Measurements from ENCODE around the gene SORCS3. TPM values are rescaled to one million over a fixed set of nuclear protein-coding genes. Genes with fewer than 3 reads are reported as not detected.

Gene SORCS3
- total RNA-seq, 2 experiments from 2014 or later: 1.7 to 2.1 TPM

GRCh38 chr10:104893701-104894100, 252.6 kb downstream of the SORCS3 start:
- H3K4me3 Mint-ChIP-seq: no peak overlapping the region
- H3K27ac Mint-ChIP-seq: no peak overlapping the region
- Histone ChIP-seq H3K4me3 (ENCODE audit: low read length) (no peak overlapping the region), H3K9me3 (ENCODE audit: control insufficient read depth in 1 of 2, insufficient read depth in 1 of 2, low read length in 2 of 2) (peaks cover 3 to 19% of the 10 kb centered on the region in 2 experiments), H3K27me3 (ENCODE audit: control insufficient read depth in 1 of 2, insufficient read depth in 2 of 2, low read length in 2 of 2) (peaks cover 0 to 6% of the 10 kb centered on the region in 2 experiments), H3K27ac (ENCODE audit: low read depth in 1 of 2, low read length in 2 of 2) (no peak overlapping the region), H3K36me3 (ENCODE audit: insufficient read depth, low read length) (no peaks in the 10 kb centered on the region), H3K4me1 (ENCODE audit: insufficient read depth, low read length) (no peaks in the 10 kb centered on the region)
- DNase-seq: no peak
- intact Hi-C loops (cut with DNase I, micrococcal nuclease): no loop called here
- peaks cover 5% of the 10 kb centered on the region for H3K9me3 Mint-ChIP-seq
- peaks cover 1% of the 10 kb centered on the region for H3K36me3 Mint-ChIP-seq (ENCODE audit: low read depth)
- ChIA-PET POLR2A (no interaction called here), CTCF (no interaction called here)
- TF ChIP-seq CTCF (IDR thresholded peaks at IDR 0.05): no peak
- no peak for ATAC-seq (ENCODE audit: poor library complexity)
- H3K27me3 Mint-ChIP-seq: peaks cover 18% of the 10 kb centered on the region
- H3K4me1 Mint-ChIP-seq (ENCODE audit: low read depth): no peaks in the 10 kb centered on the region

GRCh38 chr10:104894681-104895080, 253.6 kb downstream of the SORCS3 start:
- no peak for TF ChIP-seq CTCF (IDR thresholded peaks at IDR 0.05)
- intact Hi-C loops (cut with DNase I, micrococcal nuclease): no loop called here
- Histone ChIP-seq H3K4me3 (ENCODE audit: low read length) (no peak overlapping the region), H3K36me3 (ENCODE audit: insufficient read depth, low read length) (no peaks in the 10 kb centered on the region), H3K4me1 (ENCODE audit: insufficient read depth, low read length) (no peaks in the 10 kb centered on the region), H3K9me3 (ENCODE audit: control insufficient read depth in 1 of 2, insufficient read depth in 1 of 2, low read length in 2 of 2) (peaks cover 3 to 14% of the 10 kb centered on the region in 2 experiments), H3K27me3 (ENCODE audit: control insufficient read depth in 1 of 2, insufficient read depth in 2 of 2, low read length in 2 of 2) (peaks cover 0 to 6% of the 10 kb centered on the region in 2 experiments), H3K27ac (ENCODE audit: low read depth in 1 of 2, low read length in 2 of 2) (no peak overlapping the region)
- no peak for ATAC-seq (ENCODE audit: poor library complexity)
- ChIA-PET POLR2A (no interaction called here), CTCF (no interaction called here)
- H3K4me1 Mint-ChIP-seq (ENCODE audit: low read depth): no peaks in the 10 kb centered on the region
- H3K9me3 Mint-ChIP-seq: no peaks in the 10 kb centered on the region
- no peak overlapping the region for H3K4me3 Mint-ChIP-seq
- H3K27me3 Mint-ChIP-seq: peaks cover 18% of the 10 kb centered on the region
- H3K27ac Mint-ChIP-seq: no peak overlapping the region
- H3K36me3 Mint-ChIP-seq (ENCODE audit: low read depth): no peaks in the 10 kb centered on the region
- no peak for DNase-seq

GRCh38 chr10:104895541-104895940, 254.5 kb downstream of the SORCS3 start:
- Histone ChIP-seq H3K36me3 (ENCODE audit: insufficient read depth, low read length) (no peaks in the 10 kb centered on the region), H3K27me3 (ENCODE audit: control insufficient read depth in 1 of 2, insufficient read depth in 2 of 2, low read length in 2 of 2) (peaks cover 0 to 6% of the 10 kb centered on the region in 2 experiments), H3K4me1 (ENCODE audit: insufficient read depth, low read length) (no peaks in the 10 kb centered on the region), H3K4me3 (ENCODE audit: low read length) (no peak overlapping the region), H3K9me3 (ENCODE audit: control insufficient read depth in 1 of 2, insufficient read depth in 1 of 2, low read length in 2 of 2) (peaks cover 3 to 5% of the 10 kb centered on the region in 2 experiments), H3K27ac (ENCODE audit: low read depth in 1 of 2, low read length in 2 of 2) (no peak overlapping the region)
- Mint-ChIP-seq H3K9me3 (no peaks in the 10 kb centered on the region), H3K4me1 (ENCODE audit: low read depth) (no peaks in the 10 kb centered on the region), H3K27me3 (peaks cover 18% of the 10 kb centered on the region), H3K36me3 (ENCODE audit: low read depth) (no peaks in the 10 kb centered on the region), H3K4me3 (no peak overlapping the region), H3K27ac (no peak overlapping the region)
- DNase-seq: no peak
- TF ChIP-seq CTCF (IDR thresholded peaks at IDR 0.05): no peak
- no peak for ATAC-seq (ENCODE audit: poor library complexity)
- ChIA-PET CTCF (no interaction called here), POLR2A (no interaction called here)
- intact Hi-C loops (cut with DNase I, micrococcal nuclease): no loop called here
